Right lobe of liver (tissue), 4 donors: ENCODE data around the gene FBLN2.

Source experiments
- CTCF ChIP-seq, 4 donors: fragments of 200-600 bp in 3 of 4; fragments of 450-650 bp in 1 of 4; IDR thresholded peaks; one replicate each; pipeline versions ENCODE4 v1.5.1 to v1.8.0; 2016 to 2022; ENCODE audit warnings: antibody characterized with exemption in 4 of 4, mild to moderate bottlenecking in 2 of 4
- POLR2A ChIP-seq: fragments of 450-650 bp; IDR thresholded peaks from one replicate; pipeline ENCODE4 v1.6.1; 2017; ENCODE audit warnings: antibody characterized with exemption, mild to moderate bottlenecking
- donor health status: DM: no; HTN: no; CAD: no.
- donor health status: DM: no; HTN: no; CAD: no.
- donor health status: DM: no; HTN: yes; CAD: no.

GRCh38 chr3:13536832-13537231 is 12.1 kb upstream of the FBLN2 start:
- no peak for TF ChIP-seq POLR2A
- no peak for TF ChIP-seq CTCF (IDR thresholded peaks at IDR 0.05)
